DOHH2 (cell line): ENCODE measurements around the gene MCC.

Source experiments
- H3F3A ChIP-seq: fragments of 200-600 bp; sonication (generic), shearing (Covaris generic); 2 replicates; pipeline ENCODE4 v1.6.0; 2016; ENCODE audit warnings: antibody characterized with exemption, mild to moderate bottlenecking; ENCODE audit not compliant: control insufficient read depth, insufficient read depth
- H3K27ac ChIP-seq: fragments of 200-600 bp; sonication (generic); 2 replicates; pipeline ENCODE4 v1.5.1; 2014; ENCODE audit warnings: low read depth, mild to moderate bottlenecking, low read length, moderate library complexity
- H3K27me3 ChIP-seq: fragments of 200-600 bp; sonication (generic); 2 replicates; pipeline ENCODE4 v1.6.1; 2014; ENCODE audit warnings: mild to moderate bottlenecking, low read length, mixed read lengths; ENCODE audit not compliant: control insufficient read depth
- H3K36me3 ChIP-seq: fragments of 200-600 bp; sonication (generic); 2 replicates; pipeline ENCODE4 v1.6.1; 2014; ENCODE audit warnings: mild to moderate bottlenecking, low read length, moderate library complexity, mixed read lengths; ENCODE audit not compliant: control insufficient read depth
- H3K4me1 ChIP-seq: fragments of 200-600 bp; sonication (generic); 2 replicates; pipeline ENCODE4 v1.6.1; 2014; ENCODE audit warnings: mild to moderate bottlenecking, low read length, mixed read lengths; ENCODE audit not compliant: control insufficient read depth
- H3K4me2 ChIP-seq: fragments of 200-600 bp; sonication (generic); 2 replicates; pipeline ENCODE4 v1.6.0; 2014; ENCODE audit warnings: mild to moderate bottlenecking, low read length, moderate library complexity
- H3K4me3 ChIP-seq: fragments of 200-600 bp; sonication (generic); 2 replicates; pipeline ENCODE4 v1.5.1; 2014; ENCODE audit warnings: mild to moderate bottlenecking, low read length, mixed read lengths
- H3K79me2 ChIP-seq: fragments of 200-600 bp; sonication (generic); 2 replicates; pipeline ENCODE4 v1.6.1; 2014; ENCODE audit warnings: mild to moderate bottlenecking, low read length, mixed read lengths; ENCODE audit not compliant: control insufficient read depth
- H3K9me2 ChIP-seq: fragments of 200-600 bp; sonication (generic); replicated peaks from 2 replicates; pipeline ENCODE4 v1.6.1; 2014; ENCODE audit warnings: mild to moderate bottlenecking, low read length, mixed read lengths; ENCODE audit not compliant: control insufficient read depth
- H3K9me3 ChIP-seq: fragments of 200-600 bp; sonication (generic); 2 replicates; pipeline ENCODE4 v1.6.1; 2014; ENCODE audit warnings: antibody characterized with exemption, low read length, mixed read lengths; ENCODE audit not compliant: control insufficient read depth, insufficient read depth
- H4K20me1 ChIP-seq: fragments of 200-600 bp; sonication (generic); 2 replicates; pipeline ENCODE4 v1.6.0; 2014; ENCODE audit warnings: low read depth, mild to moderate bottlenecking, antibody characterized with exemption, low read length, moderate library complexity; ENCODE audit not compliant: control insufficient read depth, insufficient read depth
- CTCF ChIP-seq: fragments of 200-600 bp; sonication (generic); IDR thresholded peaks from one replicate; pipeline ENCODE4 v1.5.1; 2014; ENCODE audit warnings: antibody characterized with exemption, mild to moderate bottlenecking, low read depth, low read length; ENCODE audit not compliant: poor library complexity, severe bottlenecking
- EZH2phosphoT487 ChIP-seq: fragments of 200-600 bp; sonication (generic); IDR thresholded peaks from 2 replicates; pipeline ENCODE4 v1.6.1; 2017; ENCODE audit warnings: borderline replicate concordance, mild to moderate bottlenecking, antibody characterized with exemption, low read length, moderate library complexity, mixed read lengths

MCC gene

GRCh38 chr5:113340537-113340936 is 147.7 kb downstream of the MCC start:
- Histone ChIP-seq H3K4me3 (no peak overlapping the region), H3K36me3 (no peaks in the 10 kb centered on the region), H3F3A (no peaks in the 10 kb centered on the region), H3K27ac (no peak overlapping the region), H3K27me3 (no peaks in the 10 kb centered on the region), H3K4me2 (no peak overlapping the region), H3K4me1 (no peaks in the 10 kb centered on the region), H3K79me2 (no peaks in the 10 kb centered on the region), H3K9me2 (no peaks in the 10 kb centered on the region), H4K20me1 (no peaks in the 10 kb centered on the region), H3K9me3 (no peaks in the 10 kb centered on the region)
- TF ChIP-seq CTCF (no peak), EZH2phosphoT487 (no peak)

- H3K36me3 ChIP-seq: no peaks in the 10 kb centered on the region
- no peak overlapping the region for H3K27ac ChIP-seq
- no peaks in the 10 kb centered on the region for H3K9me2 ChIP-seq
- no peaks in the 10 kb centered on the region for H3F3A ChIP-seq
- H3K9me3 ChIP-seq: no peaks in the 10 kb centered on the region
- TF ChIP-seq CTCF (no peak), EZH2phosphoT487 (no peak)
- H3K27me3 ChIP-seq: no peaks in the 10 kb centered on the region
- H3K4me2 ChIP-seq: no peak overlapping the region
- no peaks in the 10 kb centered on the region for H3K79me2 ChIP-seq
- no peak overlapping the region for H3K4me3 ChIP-seq
- H3K4me1 ChIP-seq: no peaks in the 10 kb centered on the region
- no peaks in the 10 kb centered on the region for H4K20me1 ChIP-seq
Observed at GRCh38 chr5:113338628-113339027, 149.6 kb downstream of the MCC start.

- no peaks in the 10 kb centered on the region for H3K36me3 ChIP-seq
- TF ChIP-seq CTCF: no peak
- TF ChIP-seq EZH2phosphoT487: no peak
- no peaks in the 10 kb centered on the region for H3K4me1 ChIP-seq
- H3K9me3 ChIP-seq: no peaks in the 10 kb centered on the region
- H3F3A ChIP-seq: no peaks in the 10 kb centered on the region
- no peaks in the 10 kb centered on the region for H4K20me1 ChIP-seq
- H3K4me2 ChIP-seq: no peak overlapping the region
- H3K9me2 ChIP-seq: no peaks in the 10 kb centered on the region
- no peak overlapping the region for H3K27ac ChIP-seq
- no peaks in the 10 kb centered on the region for H3K27me3 ChIP-seq
- H3K79me2 ChIP-seq: no peaks in the 10 kb centered on the region
- no peak overlapping the region for H3K4me3 ChIP-seq
Observed at GRCh38 chr5:113337515-113338415, 150.5 kb downstream of the MCC start.
